CD1c-positive myeloid dendritic cell (primary cell): ENCODE measurements around the gene GRIK4.

Experiments
- DNase-seq: peaks from one replicate; pipeline ENCODE4 v3.0.0-alpha.2; 2016; ENCODE audit errors: extremely low spot score

Gene GRIK4

DNA sequence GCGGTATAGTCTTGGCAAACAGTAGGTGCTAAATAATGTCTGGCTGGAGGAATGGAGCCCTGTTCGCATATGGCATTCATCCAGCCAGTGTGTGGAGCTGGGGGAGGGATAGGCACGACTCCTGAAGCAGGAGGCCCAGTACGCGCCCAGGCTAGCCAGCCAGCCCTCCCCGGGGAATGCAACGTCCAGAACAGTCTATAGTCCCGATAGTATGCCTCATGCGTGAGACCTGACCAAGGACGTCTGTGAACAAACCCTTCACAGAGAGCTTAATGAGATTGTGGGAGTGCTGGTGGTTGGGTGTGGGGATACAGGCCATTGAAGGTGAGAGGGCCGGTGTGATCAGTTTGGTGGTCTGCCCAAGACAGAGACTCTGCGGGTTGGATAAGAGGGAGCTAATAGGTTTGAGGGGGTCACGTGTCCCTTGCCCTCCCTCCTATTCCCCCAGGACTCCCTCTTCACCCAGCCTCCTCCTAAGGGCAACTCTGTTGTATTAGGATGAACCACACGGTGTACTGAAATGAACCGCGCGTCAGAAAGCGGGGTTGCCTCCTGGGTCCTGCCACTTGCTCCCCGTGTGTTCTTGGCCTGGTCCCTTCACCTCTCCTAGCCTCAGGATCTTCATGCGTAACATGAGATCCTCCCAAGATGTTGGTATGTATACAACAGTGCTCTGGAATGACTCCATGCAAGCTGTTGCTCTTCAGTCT, 987 bp upstream of the GRIK4 start:
- no peak for DNase-seq

DNA sequence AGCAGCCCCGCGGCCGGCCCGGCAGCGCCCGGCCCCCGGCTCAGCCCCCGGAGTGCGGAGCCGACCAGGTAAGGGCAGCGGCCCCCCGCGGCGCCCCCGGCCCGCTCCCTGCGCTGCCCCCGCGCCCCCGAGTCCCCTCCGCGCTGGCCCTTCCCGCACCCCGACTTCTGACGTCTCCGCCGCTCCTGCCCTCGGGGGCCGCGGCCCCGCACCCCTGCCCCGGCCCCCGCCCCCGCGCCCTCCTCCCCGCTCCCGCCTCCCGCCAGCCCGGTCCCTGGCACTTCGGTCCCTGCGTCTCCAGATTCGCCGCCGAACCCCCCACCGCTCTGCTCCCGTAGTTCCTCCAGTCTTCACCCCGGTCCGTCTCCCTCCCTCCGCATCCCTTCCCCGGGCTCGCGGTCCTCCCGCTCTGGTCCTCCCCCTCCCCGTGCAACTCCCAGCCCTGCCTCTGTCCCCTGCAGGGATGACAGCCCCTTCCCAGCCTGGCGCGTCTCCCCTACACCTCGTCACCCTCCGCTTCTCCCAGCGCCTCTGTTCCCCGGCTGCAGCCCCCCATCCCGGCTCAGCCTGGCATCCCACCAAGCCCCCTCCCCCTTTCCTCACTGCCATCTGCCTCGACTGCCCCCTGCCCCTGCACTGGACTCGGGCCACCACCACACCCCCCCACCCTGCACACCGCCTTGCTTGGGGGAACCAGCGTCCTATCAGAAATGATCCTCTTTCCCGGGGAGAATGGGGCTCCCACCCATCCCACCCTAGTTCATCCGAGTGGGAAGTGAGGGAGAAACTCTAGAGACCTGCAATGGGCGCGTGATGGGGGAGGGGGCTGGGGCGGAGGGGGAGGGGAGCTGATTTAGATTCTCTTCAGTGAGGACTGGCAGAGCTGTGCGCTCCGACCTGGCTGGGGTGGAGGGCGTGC, 531 bp downstream of the GRIK4 start:
- DNase-seq, result no peak

DNA sequence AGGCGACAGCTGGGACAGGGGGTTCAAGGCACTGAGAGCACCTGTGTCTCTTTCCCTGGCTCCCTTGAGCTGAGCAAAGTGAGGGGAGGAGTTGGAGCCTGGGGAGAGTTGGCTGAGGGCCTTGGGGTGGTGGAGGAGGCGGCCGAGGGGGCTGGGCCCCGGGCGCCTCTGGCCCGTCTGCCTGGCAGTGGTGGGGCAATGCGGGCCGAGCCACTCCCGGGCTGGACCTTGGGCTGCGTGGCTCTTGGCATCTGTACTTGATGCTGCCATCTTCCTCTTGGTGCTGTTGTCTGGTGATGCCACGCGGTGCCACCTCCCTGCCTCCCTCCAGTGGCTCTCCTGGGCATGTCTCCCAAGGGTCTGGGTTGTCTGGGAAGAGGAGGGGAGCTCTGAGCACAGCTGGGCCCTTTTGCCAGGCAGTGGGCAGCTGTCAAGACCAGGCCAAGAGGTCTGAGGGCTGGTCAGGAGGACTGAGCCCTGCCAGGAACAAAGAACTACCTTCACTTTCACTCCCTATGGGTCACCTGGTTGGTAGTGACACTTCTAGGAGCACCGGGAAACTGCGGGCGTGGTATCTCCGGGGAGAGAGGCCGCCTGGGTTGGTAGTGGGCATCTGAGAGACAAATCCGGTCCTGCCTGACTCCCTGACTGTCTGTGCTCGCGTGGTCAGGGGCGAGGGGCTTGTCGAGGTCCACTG, 1.3 kb downstream of the GRIK4 start:
- DNase-seq, result no peak

DNA sequence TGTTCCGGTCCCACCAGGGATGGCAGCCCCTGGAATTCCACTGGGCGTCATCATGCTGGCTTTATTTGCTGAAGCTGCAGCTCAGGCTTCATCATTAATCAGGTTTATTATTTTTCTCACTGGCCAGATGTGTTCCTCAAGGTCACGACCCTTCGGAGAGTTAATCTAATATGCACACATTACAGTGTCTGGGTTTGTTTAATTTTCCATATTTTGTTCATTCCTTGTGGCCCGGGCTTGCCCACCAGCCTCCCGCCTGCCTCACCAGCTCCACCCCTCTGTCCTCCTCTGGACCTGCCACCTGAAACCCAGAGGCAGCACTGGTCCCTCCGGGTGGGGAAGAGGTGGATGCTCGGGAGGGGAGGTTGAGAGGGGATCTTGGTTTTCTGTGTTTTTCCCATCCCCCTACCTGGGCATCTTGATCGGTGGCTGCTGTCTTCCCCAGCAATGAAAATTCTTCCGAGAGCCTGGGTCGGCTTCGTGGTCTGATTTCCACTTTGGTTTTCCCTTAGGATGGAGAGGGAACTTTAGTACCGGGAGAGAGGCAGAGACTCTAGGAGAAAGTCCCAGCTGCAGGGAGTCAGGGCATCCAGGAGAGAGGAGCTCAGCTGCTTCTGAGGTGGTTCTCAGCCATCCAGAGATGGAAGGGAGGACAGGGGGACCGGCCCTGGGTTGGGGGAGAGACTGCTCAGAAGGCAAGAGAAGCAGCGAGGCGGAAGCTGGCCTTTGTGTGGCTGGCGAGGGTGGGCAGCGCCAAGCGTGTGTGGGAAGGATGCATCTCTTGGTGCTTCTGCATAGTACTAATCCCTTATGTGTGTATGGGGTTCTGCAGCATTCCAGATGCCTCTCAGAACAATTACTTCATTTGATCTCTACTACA, 2.1 kb downstream of the GRIK4 start:
- no peak for DNase-seq

DNA sequence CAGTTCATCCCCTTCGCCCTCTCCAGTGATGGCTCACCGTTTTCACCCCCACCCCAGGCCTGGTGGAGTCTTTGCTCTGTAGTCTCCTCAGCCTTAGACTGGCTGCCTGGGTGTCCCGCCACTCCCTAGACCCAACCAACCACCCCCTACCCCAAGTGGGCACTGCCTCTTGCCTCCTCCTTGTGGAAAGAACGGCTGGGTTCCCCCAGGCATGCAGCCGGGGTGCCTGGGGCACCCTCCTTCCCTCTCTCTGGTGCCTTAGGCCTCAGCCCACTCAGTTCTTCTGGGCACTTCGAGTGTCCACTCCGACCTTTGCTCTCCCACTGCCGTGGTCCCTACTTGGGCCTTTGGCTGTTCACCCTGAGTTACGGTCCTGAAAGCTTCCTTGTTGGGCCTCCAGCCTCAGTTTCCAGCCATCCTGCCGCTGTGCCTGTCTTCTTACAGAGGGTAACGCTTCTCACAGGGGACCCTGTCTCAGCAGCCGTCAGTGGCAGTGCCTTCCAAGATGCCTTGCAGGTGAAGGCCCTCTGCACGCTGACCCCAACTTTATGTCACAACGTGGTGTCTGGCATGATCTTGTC, 3.1 kb downstream of the GRIK4 start:
- no peak for DNase-seq

DNA sequence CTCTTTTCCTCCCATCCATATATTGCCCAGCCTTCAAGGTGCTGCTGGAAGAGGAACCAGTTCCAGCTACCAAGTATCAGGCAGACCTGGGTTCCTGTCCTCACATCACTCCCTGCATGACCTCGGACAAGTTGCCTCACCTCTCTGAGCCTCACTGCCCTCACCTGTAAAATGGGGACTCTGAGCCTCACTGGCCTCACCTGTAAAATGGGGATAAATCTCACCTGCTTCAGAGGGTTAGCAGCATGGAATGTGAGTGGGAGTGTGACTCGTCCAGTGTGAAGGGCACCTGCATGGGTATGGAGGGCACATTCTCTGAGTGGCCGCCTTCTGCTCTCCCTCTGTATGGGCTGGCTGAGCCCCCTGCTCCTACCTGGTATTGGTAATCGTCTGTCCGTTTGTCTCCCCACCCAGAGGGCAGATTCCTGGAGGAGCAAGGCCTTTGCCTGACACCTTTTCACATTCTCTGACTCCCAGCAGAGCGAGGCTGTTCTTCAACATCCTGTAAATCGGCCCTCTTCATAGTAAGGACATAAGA, 3.7 kb downstream of the GRIK4 start:
- no peak for DNase-seq

DNA sequence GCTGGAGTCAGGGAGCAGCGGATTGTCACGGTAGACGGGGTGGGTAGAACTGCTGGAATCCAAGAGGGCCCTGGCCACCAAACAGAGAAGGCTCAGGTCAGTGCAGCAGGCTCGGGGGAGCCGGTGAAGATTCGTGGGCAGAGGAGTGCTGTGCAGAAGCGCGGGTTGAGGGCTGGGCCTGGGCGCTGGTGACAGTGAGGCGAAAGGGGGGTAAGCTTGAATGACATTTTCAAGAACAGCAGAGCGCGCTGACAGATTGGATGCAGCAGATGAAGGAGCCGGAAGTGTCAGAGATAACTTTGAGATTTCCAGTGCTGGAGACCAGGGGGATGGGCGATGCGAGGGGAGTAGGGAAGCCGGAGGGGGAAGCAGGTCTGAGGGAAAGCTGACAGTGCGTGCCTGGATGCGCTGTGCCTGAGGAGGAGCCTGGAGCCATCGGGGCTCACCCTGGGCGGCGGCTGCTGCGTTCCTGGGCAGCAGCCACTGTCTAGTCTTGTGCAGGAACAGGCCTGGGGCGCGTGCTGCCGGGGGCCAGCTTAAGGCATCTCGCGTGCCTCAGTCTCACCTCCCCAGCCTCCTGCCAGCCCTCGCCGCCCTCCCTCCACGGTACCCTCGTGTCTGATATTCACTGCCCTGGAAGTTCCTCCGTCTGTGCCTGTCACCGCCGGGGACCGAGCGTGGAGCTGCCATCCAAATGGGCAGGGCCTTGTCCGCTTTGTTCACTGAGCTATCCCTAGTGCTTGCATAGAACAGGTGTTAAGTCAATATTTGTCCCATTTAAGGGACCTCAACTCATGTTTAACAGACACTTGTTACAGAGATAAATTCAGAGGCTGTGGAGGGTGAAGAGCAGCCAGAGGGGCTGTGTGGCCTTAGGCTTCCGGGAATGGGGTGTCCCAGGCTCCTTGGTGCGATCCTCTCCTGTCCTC, 5.2 kb downstream of the GRIK4 start:
- DNase-seq, result no peak

DNA sequence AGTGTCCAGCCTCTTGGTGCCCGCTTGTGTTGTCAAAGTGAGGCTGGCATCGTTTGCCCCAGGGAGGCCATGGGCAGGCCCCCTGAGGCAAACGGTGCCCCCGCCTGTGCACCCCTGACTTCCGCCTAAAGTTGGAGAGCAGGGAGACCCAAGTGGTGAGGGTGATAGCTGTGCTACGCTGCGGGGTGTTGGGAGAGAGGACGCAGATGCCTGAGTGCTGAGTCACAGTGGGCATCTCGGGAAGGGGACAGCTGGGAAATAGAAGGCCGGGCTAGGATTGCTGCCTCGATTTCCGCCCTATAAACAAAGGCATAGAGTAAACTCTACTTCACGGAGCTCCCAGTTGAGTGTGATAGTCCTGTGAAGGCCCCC, 5.8 kb downstream of the GRIK4 start:
- DNase-seq, result no peak

DNA sequence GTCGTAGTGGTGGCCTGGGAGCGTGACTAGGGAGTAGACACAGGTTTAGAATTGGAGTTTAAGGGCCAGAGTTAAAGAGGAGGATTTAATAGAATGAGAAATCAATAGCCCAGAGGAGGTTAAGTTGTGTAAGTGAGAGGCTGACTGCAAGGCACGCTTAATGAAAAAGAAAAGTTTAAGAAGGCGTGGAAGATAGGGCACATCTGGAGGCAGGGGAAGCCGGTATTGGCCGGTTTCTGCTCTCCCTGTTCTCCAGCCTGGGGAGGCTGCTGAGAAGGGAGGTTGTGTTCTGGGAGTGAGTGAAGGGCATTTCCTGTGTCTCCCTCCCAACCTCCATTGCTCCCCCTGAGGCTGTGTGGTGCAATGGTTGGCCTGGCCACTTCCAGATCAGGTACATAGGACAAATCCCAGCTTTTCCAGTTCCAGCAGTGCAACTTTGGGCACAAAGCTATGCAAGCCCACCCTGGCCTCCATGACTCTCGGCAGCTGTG, 6.3 kb downstream of the GRIK4 start:
- DNase-seq, result no peak

DNA sequence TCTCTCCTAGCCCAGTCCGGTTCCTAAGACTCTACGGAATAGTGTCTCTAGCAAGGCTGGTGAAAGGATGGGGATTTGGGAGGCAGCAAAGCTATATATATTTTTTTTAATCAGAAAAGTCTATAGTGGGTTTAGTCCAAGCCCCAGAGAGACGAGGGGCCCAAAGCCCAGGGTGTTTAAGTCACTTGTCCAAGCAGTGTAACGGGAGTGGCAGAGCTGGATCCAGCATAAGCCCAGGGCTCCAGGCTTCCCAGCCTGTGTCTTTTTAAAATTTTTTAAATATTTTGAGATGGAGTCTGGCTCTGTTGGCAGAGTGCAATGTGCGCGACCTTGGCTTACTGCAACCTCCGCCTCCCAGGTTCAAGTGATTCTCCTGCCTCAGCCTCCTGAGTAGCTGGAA, 6.8 kb downstream of the GRIK4 start:
- no peak for DNase-seq

DNA sequence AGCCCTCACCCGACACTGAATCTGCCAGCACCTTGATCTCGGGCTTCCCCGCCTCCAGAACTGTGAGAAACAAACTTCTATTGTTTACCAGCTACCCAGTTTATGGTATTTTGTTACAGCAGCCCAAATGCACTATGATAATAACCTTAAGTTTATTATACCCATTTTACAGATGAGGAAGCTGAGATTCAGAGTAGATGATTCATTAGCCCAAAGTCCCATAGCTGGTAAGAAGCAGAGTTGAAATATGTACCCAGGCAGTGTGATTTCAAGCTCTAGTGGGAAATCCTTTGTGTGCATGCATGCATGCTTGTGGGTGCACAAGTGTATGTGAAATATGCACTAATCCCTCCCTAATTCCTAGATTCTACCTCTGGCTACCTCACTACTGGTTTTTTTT, 7.9 kb downstream of the GRIK4 start:
- no peak for DNase-seq

DNA sequence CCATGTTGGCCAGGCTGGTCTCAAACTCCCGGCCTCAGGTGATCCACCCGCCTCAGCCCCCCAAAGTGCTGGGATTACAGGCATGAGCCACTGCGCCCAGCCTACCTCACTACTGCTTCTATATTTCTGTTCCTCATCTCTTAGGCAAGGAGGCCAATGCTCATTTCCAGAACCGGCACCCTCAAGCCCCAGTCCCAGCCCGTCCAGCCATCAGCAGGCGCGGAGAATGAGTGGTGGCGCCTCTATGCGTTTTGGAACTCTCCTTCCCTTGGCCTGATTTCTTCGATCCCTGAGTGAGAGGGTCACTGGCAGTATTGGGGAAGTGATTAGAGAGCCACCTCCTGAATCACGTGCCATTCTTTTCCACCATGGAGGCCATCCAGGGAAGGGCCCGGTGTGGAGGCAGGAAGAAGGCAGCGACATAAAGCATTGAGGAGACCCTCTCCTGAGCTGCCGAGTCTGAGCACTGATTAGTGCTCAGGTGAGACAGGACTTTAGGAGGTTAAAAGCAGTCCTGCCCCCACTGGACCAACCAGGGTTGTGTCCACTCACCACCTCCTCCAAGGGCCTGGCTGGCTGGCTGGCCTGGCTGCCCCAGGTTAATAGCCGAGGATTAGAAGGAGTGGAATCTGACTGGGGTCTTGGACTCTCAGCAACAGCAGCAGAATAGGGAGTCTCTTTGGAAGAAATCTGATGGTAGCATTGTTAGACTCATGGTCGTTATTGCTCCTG, 8.7 kb downstream of the GRIK4 start:
- DNase-seq, result no peak

DNA sequence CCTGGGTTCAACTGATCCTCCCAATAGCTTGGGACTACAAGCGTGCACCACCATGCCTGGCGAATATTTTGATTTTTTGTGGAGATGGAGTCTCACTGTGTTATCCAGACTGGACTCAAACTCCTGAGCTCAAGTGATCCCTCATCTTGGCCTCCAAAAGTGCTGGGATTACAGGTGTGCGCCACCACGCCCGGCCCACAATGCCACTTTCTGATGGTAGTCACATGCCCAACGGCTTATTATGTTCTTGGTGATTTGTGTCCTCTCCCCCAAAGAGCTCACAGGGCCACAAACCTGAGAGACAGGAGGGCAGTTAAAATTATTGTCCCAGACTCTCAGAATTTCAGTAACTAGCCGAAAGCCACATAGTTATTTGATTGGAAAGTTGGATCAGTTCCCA, 9.6 kb downstream of the GRIK4 start:
- no peak for DNase-seq

DNA sequence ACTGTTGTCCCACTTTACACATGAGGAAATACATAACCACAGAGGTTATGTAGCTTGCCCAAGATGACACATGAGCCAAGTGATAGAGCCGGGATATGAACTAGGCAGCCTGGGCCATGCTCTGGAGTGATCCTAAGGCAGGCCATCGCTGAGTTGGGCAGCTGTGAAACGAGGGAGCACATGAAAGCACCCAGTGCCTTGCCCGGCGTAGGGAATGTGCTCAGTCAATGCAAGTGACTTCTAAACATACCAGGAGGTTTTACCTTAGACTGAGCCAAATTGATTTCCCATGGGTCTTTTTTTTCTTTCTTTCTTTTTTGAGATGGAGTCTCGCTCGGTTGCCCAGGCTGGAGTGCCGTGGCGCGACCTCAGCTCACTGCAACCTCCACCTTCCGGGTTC, 10.5 kb downstream of the GRIK4 start:
- DNase-seq, result no peak

DNA sequence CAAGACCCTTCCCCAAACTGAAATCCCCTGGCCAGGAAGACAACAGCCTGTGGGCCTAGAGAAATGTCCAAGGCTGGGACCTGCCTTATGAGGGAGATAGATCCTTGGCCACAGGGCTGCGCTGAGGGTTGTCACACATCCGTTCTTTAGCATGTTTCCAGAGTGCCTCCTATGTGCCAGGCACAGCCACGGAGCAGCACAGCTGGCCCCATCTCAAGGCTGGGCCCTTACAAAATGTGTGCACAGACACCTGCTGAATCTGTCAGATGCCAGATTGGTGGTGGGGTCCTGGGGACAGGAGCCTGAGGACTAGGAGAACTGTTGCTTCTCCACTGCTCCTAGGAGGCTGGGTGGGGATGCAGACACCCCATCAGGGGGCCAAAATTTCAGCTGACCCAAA, 11.2 kb downstream of the GRIK4 start:
- no peak for DNase-seq

DNA sequence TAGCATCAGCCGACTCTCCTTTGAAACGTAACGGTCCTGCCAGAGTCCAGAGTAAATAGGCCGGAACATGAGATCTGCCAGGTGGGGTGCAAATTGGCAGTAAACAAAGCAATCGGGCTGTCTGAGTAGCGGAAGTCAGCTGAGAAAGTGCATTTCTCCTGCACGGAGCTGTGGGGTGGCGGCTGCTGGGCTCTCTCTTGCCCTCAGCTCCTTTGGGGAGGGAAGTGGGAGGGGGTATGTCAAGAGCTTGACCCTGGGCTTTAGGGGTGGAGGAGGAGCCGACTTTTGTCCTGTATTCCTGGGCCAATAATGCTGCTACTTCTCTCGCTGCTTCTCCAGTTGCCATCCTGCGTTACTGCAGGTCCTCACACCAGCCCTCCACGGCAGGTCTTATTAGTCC, 11.6 kb downstream of the GRIK4 start:
- DNase-seq, result no peak

DNA sequence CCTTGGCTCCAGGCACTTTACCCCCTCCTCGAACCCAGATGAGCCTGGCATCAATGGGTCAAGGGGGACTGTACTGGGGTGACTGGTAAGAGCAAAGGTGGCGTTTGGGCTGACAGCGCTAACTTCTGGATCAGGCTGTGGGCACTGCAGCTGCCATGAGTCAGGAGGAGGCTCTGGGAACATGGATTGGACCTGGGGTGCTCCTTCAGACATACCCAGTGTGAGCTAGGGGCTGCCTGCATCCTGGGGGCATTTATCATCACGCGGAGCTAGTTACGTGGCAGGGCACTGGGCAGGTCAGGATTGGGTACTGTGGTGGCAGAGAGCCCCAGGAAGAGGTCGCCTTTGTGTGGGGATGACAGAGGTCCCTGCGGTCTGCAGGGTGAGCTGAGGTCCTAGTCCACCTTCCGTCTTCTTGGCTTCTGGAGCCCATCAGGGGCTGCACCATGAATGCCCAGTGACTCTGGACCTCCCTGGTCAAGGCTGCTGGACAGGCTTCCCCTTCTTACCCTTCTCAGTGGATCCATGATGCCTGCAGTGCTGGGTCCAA, 13.1 kb downstream of the GRIK4 start:
- no peak for DNase-seq

DNA sequence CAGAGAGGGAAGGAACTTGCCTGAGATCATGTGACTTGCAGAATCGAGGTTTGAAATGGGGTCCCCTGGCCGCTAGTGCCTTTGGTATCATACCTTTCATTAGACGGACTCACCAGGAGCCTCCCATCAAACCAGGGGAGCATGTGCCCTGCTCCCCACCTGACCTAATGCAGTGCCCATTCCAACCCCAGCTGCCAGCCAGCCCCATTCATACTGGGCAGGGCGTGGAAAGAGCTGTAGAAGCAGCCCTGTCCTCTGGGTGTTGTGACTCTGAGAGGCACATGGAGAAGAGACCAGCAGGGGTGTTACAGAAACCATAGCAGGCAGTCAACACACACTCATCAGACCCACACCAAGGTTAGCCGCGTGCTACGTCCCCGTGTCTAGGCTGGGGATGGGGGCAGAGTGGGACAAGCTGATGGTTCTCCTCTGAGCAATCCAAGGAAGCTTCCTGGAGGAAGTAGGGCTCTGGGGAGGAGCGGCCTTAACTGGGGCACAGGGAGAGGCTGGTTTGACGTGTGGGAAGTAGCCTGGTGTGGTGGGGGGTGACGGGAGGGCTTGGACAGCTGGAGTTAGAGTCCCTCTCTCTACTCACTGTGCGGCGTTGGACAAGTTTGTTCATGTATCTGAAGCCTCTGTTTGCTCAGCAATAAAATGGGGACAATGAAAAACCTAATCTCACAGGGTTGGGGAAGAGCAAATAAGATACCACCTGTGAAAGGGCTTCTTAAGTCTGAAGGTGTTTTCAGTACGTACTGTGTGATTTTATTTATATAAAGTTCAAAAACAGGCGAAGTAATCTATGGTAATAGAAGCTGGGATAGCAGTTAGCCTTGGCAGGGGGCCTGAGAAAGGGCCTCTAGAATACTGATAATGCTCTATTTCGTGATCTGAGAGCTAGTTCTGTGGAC, 14.0 kb downstream of the GRIK4 start:
- no peak for DNase-seq
